Measurements from ENCODE around the gene GPR39.

The GPR39 gene

DNA sequence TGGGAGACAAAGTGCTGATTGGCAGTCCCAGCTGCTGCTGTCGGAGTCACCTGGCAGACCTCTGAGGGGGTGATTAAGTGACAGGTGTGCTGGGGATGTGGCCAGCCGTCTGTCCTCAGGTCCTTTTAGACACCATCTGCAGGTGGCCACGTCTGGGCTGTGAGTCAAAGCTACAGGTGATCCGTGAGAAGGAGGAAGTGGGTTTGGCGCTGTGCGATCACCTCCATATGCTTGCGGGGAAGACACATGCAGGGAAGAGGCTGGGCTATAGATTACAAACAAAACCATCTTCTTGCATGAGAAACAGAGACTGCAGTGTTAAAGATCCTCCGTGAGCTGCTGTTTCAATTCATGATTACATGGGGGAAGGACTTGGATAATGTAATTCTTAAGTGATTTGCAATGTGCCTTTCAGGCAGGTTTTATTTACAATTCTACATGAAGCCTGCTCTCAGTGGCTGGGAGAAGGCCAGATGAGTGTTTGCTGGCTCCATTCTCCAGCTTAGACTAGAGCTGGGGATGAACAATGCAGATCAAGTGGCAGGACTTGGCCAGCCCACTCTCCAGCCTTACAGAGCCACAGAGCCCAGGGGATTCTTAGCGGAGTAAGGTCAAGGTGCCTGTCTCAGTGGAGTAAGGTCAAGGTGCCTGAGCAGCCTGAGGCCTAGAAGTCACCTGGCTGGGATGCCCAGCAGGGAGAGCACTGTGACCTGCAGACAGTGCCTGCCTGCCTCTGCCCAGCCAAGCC lies 165.6 kb downstream of the GPR39 start:
- H3K27ac ChIP-seq: no peak overlapping the region
- H3K4me2 ChIP-seq: no peak overlapping the region
- H2AFZ ChIP-seq (ENCODE audit: low read depth): no peak overlapping the region
- no peak overlapping the region for H3K4me3 ChIP-seq (IDR thresholded peaks at IDR 0.05; ENCODE audit: insufficient read depth, low read depth, low read length)
- H3K36me3 ChIP-seq (ENCODE audit: insufficient read depth): no peaks in the 10 kb centered on the region
- H3K79me2 ChIP-seq (ENCODE audit: insufficient read depth, low read depth): no peaks in the 10 kb centered on the region
- no peak overlapping the region for H3K9ac ChIP-seq
- TF ChIP-seq, protein P1, sequence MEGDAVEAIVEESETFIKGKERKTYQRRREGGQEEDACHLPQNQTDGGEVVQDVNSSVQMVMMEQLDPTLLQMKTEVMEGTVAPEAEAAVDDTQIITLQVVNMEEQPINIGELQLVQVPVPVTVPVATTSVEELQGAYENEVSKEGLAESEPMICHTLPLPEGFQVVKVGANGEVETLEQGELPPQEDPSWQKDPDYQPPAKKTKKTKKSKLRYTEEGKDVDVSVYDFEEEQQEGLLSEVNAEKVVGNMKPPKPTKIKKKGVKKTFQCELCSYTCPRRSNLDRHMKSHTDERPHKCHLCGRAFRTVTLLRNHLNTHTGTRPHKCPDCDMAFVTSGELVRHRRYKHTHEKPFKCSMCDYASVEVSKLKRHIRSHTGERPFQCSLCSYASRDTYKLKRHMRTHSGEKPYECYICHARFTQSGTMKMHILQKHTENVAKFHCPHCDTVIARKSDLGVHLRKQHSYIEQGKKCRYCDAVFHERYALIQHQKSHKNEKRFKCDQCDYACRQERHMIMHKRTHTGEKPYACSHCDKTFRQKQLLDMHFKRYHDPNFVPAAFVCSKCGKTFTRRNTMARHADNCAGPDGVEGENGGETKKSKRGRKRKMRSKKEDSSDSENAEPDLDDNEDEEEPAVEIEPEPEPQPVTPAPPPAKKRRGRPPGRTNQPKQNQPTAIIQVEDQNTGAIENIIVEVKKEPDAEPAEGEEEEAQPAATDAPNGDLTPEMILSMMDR (conservative IDR thresholded peaks at IDR 0.05; ENCODE audit: low read depth, low read length): no peak
- H4K20me1 ChIP-seq (ENCODE audit: insufficient read depth): no peaks in the 10 kb centered on the region
- H3K27me3 ChIP-seq (ENCODE audit: insufficient read depth, low read depth): no peaks in the 10 kb centered on the region
- no peaks in the 10 kb centered on the region for H3K4me1 ChIP-seq (ENCODE audit: low read depth, poor library complexity, severe bottlenecking)

DNA sequence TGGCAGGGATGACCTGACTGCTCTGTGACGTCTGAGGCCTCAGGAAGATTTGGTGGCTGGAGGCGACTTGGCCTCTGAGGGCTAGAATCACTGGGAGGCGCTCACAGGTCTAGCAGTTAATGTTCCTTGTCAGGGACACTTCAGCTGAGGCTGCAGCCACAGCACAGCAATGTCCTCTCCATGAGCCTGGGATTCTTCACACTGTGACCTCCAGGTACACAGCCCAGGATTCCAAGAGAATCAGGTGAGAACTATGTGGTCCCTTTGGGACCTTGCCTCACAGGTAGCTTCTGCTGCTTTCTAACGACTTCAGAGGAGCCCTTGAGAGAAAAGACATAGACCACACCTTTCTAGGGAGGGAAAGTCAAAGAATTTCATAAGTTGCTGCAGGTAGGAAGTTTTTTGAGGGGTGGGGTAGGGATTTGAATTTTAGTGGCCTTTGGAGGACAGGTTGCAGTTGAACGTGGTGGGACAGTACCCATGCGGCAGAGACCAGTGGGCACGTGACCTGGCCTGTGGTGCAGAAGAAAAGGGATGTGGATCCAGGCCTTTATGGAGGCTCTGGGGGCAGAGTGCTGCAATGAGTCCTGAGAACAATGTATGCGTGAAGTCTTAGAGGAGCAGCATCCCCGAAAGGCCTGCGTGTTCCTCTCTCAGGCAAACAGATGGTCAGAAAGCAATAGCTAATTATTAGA lies 167.2 kb downstream of the GPR39 start:
- H3K27me3 ChIP-seq (ENCODE audit: insufficient read depth, low read depth): no peaks in the 10 kb centered on the region
- H3K4me3 ChIP-seq (IDR thresholded peaks at IDR 0.05; ENCODE audit: insufficient read depth, low read depth, low read length): no peak overlapping the region
- H3K79me2 ChIP-seq (ENCODE audit: insufficient read depth, low read depth): no peaks in the 10 kb centered on the region
- H3K27ac ChIP-seq: no peak overlapping the region
- no peaks in the 10 kb centered on the region for H4K20me1 ChIP-seq (ENCODE audit: insufficient read depth)
- H3K4me1 ChIP-seq (ENCODE audit: low read depth, poor library complexity, severe bottlenecking): no peaks in the 10 kb centered on the region
- H3K9ac ChIP-seq: no peak overlapping the region
- H3K36me3 ChIP-seq (ENCODE audit: insufficient read depth): no peaks in the 10 kb centered on the region
- H2AFZ ChIP-seq (ENCODE audit: low read depth): no peak overlapping the region
- no peak overlapping the region for H3K4me2 ChIP-seq
- TF ChIP-seq, protein P1 (conservative IDR thresholded peaks at IDR 0.05; ENCODE audit: low read depth, low read length): no peak

DNA sequence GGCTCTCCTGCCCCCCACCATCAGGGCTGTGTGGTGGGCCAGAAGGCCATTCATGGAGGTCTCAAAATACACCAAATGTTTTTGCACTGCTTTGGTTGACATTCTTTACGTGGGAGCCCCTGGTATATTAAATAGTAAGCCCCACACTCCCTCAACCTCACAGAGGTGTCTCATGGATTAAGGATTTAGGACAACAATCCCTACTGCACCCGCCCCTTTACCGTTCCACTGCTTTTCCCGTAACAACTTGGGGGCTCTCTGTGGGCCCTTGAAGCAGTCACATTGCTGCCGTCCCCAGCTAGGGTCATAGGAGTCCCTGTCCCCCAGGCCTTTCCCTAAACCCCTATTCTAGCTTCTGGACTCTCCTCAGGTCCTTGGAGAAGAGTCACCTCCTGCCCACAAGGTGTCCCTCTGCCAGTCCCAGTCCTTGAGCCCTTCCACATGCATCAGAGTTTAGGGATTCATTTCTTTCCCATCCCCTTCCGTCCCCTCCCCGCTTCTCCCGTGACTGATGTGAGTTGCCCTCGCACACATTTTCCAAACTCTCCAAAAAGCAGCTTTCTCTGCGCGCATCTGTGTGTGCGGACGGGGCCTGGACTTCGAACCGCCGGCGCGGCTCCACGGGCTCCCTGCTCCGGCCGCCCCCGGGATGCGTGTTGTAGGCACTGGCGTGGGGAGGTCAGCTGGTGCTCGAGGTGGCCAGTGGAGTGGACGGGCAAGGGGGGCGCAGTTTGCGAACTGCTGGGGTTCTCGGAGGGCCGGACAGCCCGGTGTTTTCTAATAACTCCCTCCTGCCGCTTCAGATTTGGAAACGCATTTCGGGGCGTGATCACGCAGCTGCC lies 168.6 kb downstream of the GPR39 start:
- Histone ChIP-seq H3K4me1 (ENCODE audit: low read depth, poor library complexity, severe bottlenecking) (no peaks in the 10 kb centered on the region), H3K4me2 (no peak overlapping the region), H3K27ac (no peak overlapping the region), H3K79me2 (ENCODE audit: insufficient read depth, low read depth) (no peaks in the 10 kb centered on the region), H4K20me1 (ENCODE audit: insufficient read depth) (no peaks in the 10 kb centered on the region), H3K4me3 (IDR thresholded peaks at IDR 0.05; ENCODE audit: insufficient read depth, low read depth, low read length) (no peak overlapping the region), H3K9ac (no peak overlapping the region), H3K36me3 (ENCODE audit: insufficient read depth) (no peaks in the 10 kb centered on the region), H3K27me3 (ENCODE audit: insufficient read depth, low read depth) (no peaks in the 10 kb centered on the region), H2AFZ (ENCODE audit: low read depth) (no peak overlapping the region)
- TF ChIP-seq, protein P1 (conservative IDR thresholded peaks at IDR 0.05; ENCODE audit: low read depth, low read length): no peak

DNA sequence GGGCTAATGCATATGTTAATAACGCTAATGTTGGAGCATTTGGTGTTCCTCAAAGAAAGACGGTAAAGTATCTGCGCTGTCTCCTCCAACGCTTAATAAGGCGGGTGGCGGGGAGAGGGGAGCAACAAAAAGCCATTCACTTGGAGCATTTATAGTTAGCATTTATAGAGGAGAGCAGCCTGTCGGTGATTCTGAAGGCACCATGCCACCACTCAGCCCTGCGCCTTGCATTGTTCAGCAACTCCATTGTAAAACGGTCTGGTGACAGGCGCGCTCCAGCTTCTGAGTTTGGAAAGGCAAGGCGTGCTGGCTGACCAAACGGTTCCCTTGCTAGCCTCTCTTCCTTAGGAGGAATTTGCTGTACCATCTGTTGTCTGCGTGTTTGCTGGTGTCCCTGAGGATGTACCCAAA lies 169.5 kb downstream of the GPR39 start:
- Histone ChIP-seq H3K9ac (no peak overlapping the region), H2AFZ (ENCODE audit: low read depth) (no peak overlapping the region), H3K4me2 (no peak overlapping the region), H3K79me2 (ENCODE audit: insufficient read depth, low read depth) (no peaks in the 10 kb centered on the region), H3K36me3 (ENCODE audit: insufficient read depth) (no peaks in the 10 kb centered on the region), H3K4me3 (IDR thresholded peaks at IDR 0.05; ENCODE audit: insufficient read depth, low read depth, low read length) (no peak overlapping the region), H3K27me3 (ENCODE audit: insufficient read depth, low read depth) (no peaks in the 10 kb centered on the region), H3K27ac (no peak overlapping the region), H3K4me1 (ENCODE audit: low read depth, poor library complexity, severe bottlenecking) (no peaks in the 10 kb centered on the region), H4K20me1 (ENCODE audit: insufficient read depth) (no peaks in the 10 kb centered on the region)
- TF ChIP-seq, protein P1 (conservative IDR thresholded peaks at IDR 0.05; ENCODE audit: low read depth, low read length): no peak
